ENCODE data around the gene ACO2. TPM values are rescaled to one million over a fixed set of nuclear protein-coding genes. Genes with fewer than 3 reads are reported as not detected.

Gene ACO2
- total RNA-seq, 2 experiments from 2014 or later = 96.5 to 97.7 TPM

DNA sequence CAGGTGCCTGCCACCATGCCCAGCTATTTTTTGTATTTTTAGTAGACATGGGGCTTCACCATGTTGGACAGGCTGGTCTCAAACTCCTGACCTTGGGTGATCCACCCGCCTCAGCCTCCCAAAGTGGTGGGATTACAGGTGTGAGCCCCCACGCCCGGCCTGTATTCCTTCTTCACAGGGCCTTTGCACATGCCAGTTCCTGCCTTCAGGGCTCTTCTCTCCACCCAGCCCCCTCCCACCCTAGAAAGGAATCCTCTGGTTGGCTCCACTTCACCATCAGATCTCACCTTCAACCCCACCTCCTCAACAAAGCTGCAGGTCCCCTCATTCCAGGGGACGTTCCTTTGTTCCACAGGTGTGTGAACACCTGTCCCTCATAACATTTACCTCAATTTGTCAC is 73.3 kb downstream of the ACO2 start:
- POLR2A ChIA-PET = interaction anchor here (0.8 to 2.3 kb wide), 3 partner anchors 10 to 74 kb away, joined by 3 to 7 read pairs (median 3); partner anchors contain the start of gene PHF5A
- H3K4me3 Mint-ChIP-seq = peak overlapping the region; percentile 93
- no peak for ATAC-seq

DNA sequence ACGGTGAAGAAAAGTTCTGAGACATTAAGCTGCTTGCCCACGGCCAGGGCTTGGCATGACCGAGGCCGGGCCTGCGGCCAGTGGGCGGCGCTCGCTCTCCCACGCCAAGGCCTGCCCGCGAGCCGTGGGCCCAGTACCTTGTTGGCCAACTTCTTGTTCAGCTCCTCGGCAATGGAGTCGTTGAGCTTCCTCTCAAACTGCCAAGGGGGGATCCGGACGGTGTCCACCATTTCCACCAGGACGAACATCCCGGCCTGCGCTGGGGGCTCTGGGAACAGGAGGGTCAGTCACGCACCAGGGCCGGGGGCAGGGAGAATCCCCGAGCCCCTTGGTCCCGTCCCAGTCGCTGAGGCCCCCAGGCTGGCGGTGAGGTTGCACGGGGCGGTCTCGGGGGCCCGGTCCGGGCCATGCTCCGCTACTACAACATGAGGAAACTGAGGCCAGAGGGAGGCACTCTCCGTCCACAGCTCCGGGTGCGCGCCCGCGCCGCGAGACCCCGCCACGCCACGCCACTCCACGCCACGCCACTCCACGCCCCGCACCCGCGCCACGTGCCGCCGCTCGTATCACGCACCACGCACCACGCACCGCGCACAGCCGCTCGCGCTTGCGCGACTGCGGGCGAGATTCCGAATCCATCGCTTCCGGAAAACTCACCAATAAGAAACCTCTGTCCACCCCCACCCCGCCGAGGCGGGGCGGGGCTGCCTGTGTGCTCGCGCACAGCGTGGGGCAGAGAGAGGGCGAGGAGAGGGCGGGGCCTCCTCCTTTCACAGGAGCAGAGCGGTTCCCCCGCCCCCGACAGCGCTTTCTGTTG is 75.1 kb downstream of the ACO2 start, which contains the start of gene POLR3H:
Gene POLR3H (minus strand): TSS at position 617 of the 817 bp plus-strand sequence. CDS start 369 bp downstream, at position 248.
- CTCF ChIA-PET = interaction anchor here (0.6 to 1.1 kb wide), 5 partner anchors 26 to 123 kb away, joined by 3 to 4 read pairs (median 4); no protein-coding TSS in a partner anchor
- Mint-ChIP-seq H3K27me3 (no peaks in the 10 kb centered on the region), H3K36me3 (ENCODE audit: low read depth) (peaks cover 21% of the 10 kb centered on the region), H3K4me3 (peak within 1 kb of the TSS; percentile 93), H3K4me1 (ENCODE audit: low read depth) (peaks cover 34% of the 10 kb centered on the region), H3K9me3 (no peaks in the 10 kb centered on the region), H3K27ac (peak within 1 kb of the TSS; percentile 95)
- POLR2A ChIA-PET = interaction anchor here (0.6 to 2.3 kb wide), 11 partner anchors 9 to 232 kb away, joined by 3 to 7 read pairs (median 3); partner anchors contain the start of gene PMM1
- TF ChIP-seq, protein P1, sequence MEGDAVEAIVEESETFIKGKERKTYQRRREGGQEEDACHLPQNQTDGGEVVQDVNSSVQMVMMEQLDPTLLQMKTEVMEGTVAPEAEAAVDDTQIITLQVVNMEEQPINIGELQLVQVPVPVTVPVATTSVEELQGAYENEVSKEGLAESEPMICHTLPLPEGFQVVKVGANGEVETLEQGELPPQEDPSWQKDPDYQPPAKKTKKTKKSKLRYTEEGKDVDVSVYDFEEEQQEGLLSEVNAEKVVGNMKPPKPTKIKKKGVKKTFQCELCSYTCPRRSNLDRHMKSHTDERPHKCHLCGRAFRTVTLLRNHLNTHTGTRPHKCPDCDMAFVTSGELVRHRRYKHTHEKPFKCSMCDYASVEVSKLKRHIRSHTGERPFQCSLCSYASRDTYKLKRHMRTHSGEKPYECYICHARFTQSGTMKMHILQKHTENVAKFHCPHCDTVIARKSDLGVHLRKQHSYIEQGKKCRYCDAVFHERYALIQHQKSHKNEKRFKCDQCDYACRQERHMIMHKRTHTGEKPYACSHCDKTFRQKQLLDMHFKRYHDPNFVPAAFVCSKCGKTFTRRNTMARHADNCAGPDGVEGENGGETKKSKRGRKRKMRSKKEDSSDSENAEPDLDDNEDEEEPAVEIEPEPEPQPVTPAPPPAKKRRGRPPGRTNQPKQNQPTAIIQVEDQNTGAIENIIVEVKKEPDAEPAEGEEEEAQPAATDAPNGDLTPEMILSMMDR (IDR thresholded peaks at IDR 0.05) = peak; percentile 16
- DNase-seq (peak; percentile 98), ATAC-seq (peak; percentile 100)
- intact Hi-C loops (cut with micrococcal nuclease) = no loop called here

More for the DNA sequence above, 73.3 kb downstream of the ACO2 start:
- CTCF ChIA-PET = interaction anchor here (1.1 to 2.9 kb wide), 2 partner anchors 15 to 23 kb away, joined by 3 to 14 read pairs; no protein-coding TSS in a partner anchor
- no peak for DNase-seq
- intact Hi-C loops (cut with micrococcal nuclease) = no loop called here
- no peaks in the 10 kb centered on the region for H3K9me3 Mint-ChIP-seq
- TF ChIP-seq, protein P1 (IDR thresholded peaks at IDR 0.05) = no peak
- no peaks in the 10 kb centered on the region for H3K27me3 Mint-ChIP-seq
- peaks cover 26% of the 10 kb centered on the region for H3K36me3 Mint-ChIP-seq (ENCODE audit: low read depth)
- peaks cover 34% of the 10 kb centered on the region for H3K4me1 Mint-ChIP-seq (ENCODE audit: low read depth)
- peak overlapping the region; percentile 68 for H3K27ac Mint-ChIP-seq

DNA sequence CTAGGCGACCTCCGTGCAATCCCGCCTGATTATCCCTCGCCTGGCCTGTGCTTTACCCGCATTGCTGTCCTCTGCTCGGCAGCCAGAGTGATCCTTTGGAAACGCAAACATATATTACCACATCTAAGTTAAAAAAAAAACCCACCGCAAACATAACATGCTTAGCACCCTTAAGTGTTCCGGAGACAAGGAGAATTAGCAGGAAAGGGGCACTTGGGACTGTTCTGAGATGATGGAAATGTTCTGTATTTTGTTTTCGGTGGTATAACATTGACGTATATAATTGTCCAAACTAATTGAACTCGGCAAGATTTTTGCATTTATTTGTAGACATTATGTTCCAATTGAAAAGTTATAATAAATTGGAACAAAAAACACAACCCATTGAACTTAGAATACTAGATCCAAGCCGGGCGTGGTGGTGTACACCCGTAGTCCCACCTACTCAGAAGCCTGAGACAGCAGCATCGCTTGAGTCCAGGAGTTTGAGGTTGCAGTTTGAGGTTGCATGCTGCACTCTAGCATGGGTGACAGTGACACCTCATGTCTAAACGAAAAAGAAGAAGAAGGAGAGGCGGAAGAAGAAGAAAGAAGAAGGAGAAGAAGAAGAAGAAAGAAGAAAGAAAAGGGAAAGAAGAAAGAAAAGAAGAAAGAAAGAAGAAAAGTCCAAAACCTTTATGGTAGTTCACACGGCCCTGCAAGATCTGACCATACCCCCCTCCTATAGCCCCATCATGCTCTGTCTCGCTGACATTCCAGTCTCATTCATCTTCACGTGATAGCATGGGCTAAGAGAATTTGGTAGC is 76.0 kb downstream of the ACO2 start:
- H3K9me3 Mint-ChIP-seq = no peaks in the 10 kb centered on the region
- H3K36me3 Mint-ChIP-seq (ENCODE audit: low read depth) = peaks cover 17% of the 10 kb centered on the region
- DNase-seq (peak; percentile 39), ATAC-seq (no peak)
- TF ChIP-seq, protein P1 (IDR thresholded peaks at IDR 0.05) = no peak
- no peaks in the 10 kb centered on the region for H3K27me3 Mint-ChIP-seq
- peaks cover 34% of the 10 kb centered on the region for H3K4me1 Mint-ChIP-seq (ENCODE audit: low read depth)
- ChIA-PET POLR2A (interaction anchor here (1.4 to 1.8 kb wide), 2 partner anchors 46 to 74 kb away, joined by 3 to 7 read pairs; no protein-coding TSS in a partner anchor), CTCF (no interaction called here)
- peak overlapping the region; percentile 93 for H3K4me3 Mint-ChIP-seq
- intact Hi-C loops (cut with micrococcal nuclease) = no loop called here
- peak overlapping the region; percentile 95 for H3K27ac Mint-ChIP-seq

DNA sequence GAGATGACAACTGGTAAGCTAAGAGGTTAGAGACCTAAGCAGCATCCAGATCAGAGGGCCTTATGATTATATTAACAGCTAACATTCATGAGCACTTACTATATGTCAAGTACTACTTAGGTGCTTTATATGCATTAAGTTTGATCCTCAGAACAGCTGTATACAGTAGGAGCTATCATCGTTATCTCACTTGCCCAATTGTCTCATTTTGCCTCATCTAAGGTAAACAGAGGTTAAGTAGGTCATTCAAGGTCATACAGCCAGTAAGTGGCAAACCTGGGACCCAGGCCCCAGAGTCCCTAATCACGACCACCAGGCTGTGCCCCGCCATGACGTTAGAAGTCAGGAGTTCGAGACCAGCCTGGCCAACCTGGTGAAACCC is 79.9 kb downstream of the ACO2 start:
- peaks cover 10% of the 10 kb centered on the region for H3K4me1 Mint-ChIP-seq (ENCODE audit: low read depth)
- POLR2A ChIA-PET = no interaction called here
- no peak for ATAC-seq
- DNase-seq = no peak
- CTCF ChIA-PET = interaction anchor here (1.0 to 1.7 kb wide), 2 partner anchors 146 to 148 kb away, joined by 3 to 4 read pairs; no protein-coding TSS in a partner anchor
- no peak overlapping the region for H3K27ac Mint-ChIP-seq
- TF ChIP-seq, protein P1 (IDR thresholded peaks at IDR 0.05) = no peak
- H3K9me3 Mint-ChIP-seq = no peaks in the 10 kb centered on the region
- H3K36me3 Mint-ChIP-seq (ENCODE audit: low read depth) = peaks cover 1% of the 10 kb centered on the region
- intact Hi-C loops (cut with micrococcal nuclease) = no loop called here
- H3K27me3 Mint-ChIP-seq = peaks cover 4% of the 10 kb centered on the region
- no peak overlapping the region for H3K4me3 Mint-ChIP-seq
